Chondrocyte (in vitro differentiated cells): ENCODE measurements around the gene USP36. TPM values are rescaled to one million over a fixed set of nuclear protein-coding genes. Genes with fewer than 3 reads are reported as not detected.

Experiments
- DNase-seq: peaks from one replicate; pipeline ENCODE4 v3.0.0; 2021; ENCODE audit warnings: mixed read lengths, low spot score
- H3K27ac Mint-ChIP-seq: one replicate; pipeline ENCODE4 v1.8.0; 2021; ENCODE audit warnings: mild to moderate bottlenecking, moderate library complexity, mixed read lengths; ENCODE audit not compliant: unreplicated experiment
- H3K27me3 Mint-ChIP-seq: 2 replicates; pipeline ENCODE4 v1.8.0; 2021; ENCODE audit warnings: low read depth, mixed read lengths
- H3K36me3 Mint-ChIP-seq: 2 replicates; pipeline ENCODE4 v1.8.0; 2021; ENCODE audit warnings: low read depth, mixed read lengths
- H3K4me1 Mint-ChIP-seq: 2 replicates; pipeline ENCODE4 v1.8.0; 2021; ENCODE audit warnings: low read depth, mild to moderate bottlenecking, mixed read lengths
- H3K4me3 Mint-ChIP-seq: one replicate; pipeline ENCODE4 v1.8.0; 2021; ENCODE audit warnings: mild to moderate bottlenecking, moderate library complexity, mixed read lengths; ENCODE audit not compliant: unreplicated experiment
- H3K9me3 Mint-ChIP-seq: 2 replicates; pipeline ENCODE4 v1.8.0; 2021; ENCODE audit warnings: low read depth, mixed read lengths
- CTCF ChIP-seq: fragments of 200-600 bp; sonication (generic); IDR thresholded peaks from 2 replicates; pipeline ENCODE4 v1.5.0; 2021; ENCODE audit warnings: antibody characterized with exemption, mild to moderate bottlenecking, moderate library complexity
- total RNA-seq: library from RNA; stranded (reverse); gene quantifications from 3 replicates; pipeline ENCODE4 v1.2.1, GENCODE V29; 2021

USP36 gene
- total RNA-seq, 1 donor from 2014 or later: 45.1 TPM

GRCh38 chr17:78789663-78790181 lies 50.9 kb downstream of the USP36 start:
- TF ChIP-seq CTCF: no peak
- Mint-ChIP-seq H3K36me3 (peaks cover 17% of the 10 kb centered on the region), H3K4me1 (peaks cover 34% of the 10 kb centered on the region), H3K27ac (peak overlapping the region; percentile 64), H3K4me3 (no peak overlapping the region), H3K27me3 (no peaks in the 10 kb centered on the region), H3K9me3 (no peaks in the 10 kb centered on the region)
- DNase-seq: peak; percentile 57

- H3K4me3 Mint-ChIP-seq: no peak overlapping the region
- peak overlapping the region; percentile 64 for H3K27ac Mint-ChIP-seq
- no peak for DNase-seq
- no peaks in the 10 kb centered on the region for H3K27me3 Mint-ChIP-seq
- no peak for TF ChIP-seq CTCF
- H3K9me3 Mint-ChIP-seq: no peaks in the 10 kb centered on the region
- H3K36me3 Mint-ChIP-seq: peaks cover 14% of the 10 kb centered on the region
- H3K4me1 Mint-ChIP-seq: peaks cover 34% of the 10 kb centered on the region
Observed at GRCh38 chr17:78789149-78789662, 51.4 kb downstream of the USP36 start.

DNA sequence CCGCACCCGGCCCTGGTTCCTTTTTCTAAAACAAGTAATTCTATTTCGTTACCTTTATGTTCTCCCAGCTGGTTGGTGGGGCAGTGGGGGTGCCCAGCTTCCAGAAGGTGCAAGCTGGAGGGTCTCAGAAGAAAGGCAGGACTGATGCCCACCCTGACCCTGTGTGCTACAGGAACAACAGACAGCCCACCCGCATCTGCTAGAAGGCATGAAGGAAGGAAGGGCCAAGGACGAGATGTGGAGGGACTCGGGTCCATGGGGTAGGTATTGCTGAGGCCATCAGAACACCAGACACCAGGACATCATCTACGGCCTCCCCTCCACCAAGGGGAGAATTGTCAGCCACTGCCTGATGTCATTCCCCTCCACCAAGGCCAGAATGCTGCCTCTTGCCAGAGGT lies 52.2 kb downstream of the USP36 start:
- H3K4me3 Mint-ChIP-seq: no peak overlapping the region
- no peak overlapping the region for H3K27ac Mint-ChIP-seq
- peak; percentile 68 for DNase-seq
- H3K36me3 Mint-ChIP-seq: peaks cover 10% of the 10 kb centered on the region
- H3K9me3 Mint-ChIP-seq: no peaks in the 10 kb centered on the region
- no peak for TF ChIP-seq CTCF
- no peaks in the 10 kb centered on the region for H3K27me3 Mint-ChIP-seq
- peaks cover 34% of the 10 kb centered on the region for H3K4me1 Mint-ChIP-seq

DNA sequence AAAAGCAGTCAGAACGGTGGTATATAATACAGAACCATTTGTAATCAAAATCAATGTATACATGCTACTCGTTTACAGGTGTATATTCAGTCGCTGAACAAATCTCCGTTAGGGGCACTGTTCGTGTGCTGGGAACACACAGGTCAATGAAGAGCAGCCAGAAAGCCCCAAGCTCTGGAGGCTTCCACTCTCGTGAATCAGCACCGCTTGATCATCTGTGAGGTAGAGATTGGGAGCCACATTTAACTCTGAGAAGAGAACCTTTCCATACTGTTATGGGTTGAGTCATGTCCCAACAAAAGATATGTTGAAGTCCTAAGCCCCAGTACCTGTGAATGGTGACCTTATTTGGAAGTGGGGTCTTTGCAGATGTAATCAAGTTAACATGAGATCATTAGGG lies 53.2 kb downstream of the USP36 start:
- Mint-ChIP-seq H3K27me3 (no peaks in the 10 kb centered on the region), H3K36me3 (peaks cover 8% of the 10 kb centered on the region), H3K4me1 (peaks cover 40% of the 10 kb centered on the region), H3K9me3 (no peaks in the 10 kb centered on the region), H3K27ac (no peak overlapping the region), H3K4me3 (no peak overlapping the region)
- no peak for TF ChIP-seq CTCF
- DNase-seq: no peak

- H3K4me3 Mint-ChIP-seq: no peak overlapping the region
- no peak for DNase-seq
- peaks cover 26% of the 10 kb centered on the region for H3K4me1 Mint-ChIP-seq
- no peak for TF ChIP-seq CTCF
- H3K9me3 Mint-ChIP-seq: no peaks in the 10 kb centered on the region
- H3K27ac Mint-ChIP-seq: no peak overlapping the region
- peaks cover 5% of the 10 kb centered on the region for H3K36me3 Mint-ChIP-seq
- H3K27me3 Mint-ChIP-seq: no peaks in the 10 kb centered on the region
Observed at GRCh38 chr17:78785663-78786057, 55.0 kb downstream of the USP36 start.
